Measurements from ENCODE around the gene ORC3. TPM values are rescaled to one million over a fixed set of nuclear protein-coding genes. Genes with fewer than 3 reads are reported as not detected.
"Not testable (repeated sequence)": the region's sequence is repeated elsewhere in the genome, so short reads cannot be mapped to it uniquely, and the experiment has no call there.

ORC3 gene
- total RNA-seq, 1 experiment from 2014 or later: 32.7 TPM

GRCh38 chr6:87701676-87702588 lies 112.0 kb downstream of the ORC3 start, which contains the start of gene AKIRIN2:
Gene AKIRIN2, minus strand, starts transcription at chr6:87702233. Its CDS starts 549 bp downstream, at chr6:87701684.
- no TSS peak for BruUV-seq (replicated peaks)
- Mint-ChIP-seq H3K4me1 (ENCODE audit: low read depth, unreplicated experiment) (peaks cover 31% of the 10 kb centered on the region), H3K4me3 (ENCODE audit: low read depth, unreplicated experiment) (peak within 1 kb of the TSS; percentile 96), H3K27ac (ENCODE audit: unreplicated experiment) (peak within 1 kb of the TSS; percentile 85), H3K9me3 (ENCODE audit: low read depth, unreplicated experiment) (no peaks in the 10 kb centered on the region), H3K36me3 (ENCODE audit: insufficient read depth, unreplicated experiment) (peaks cover 49% of the 10 kb centered on the region), H3K27me3 (ENCODE audit: unreplicated experiment) (no peaks in the 10 kb centered on the region)
- TF ChIP-seq CTCF (IDR thresholded peaks at IDR 0.05; ENCODE audit: unreplicated experiment): no peak
- CTCF ChIA-PET: interaction anchor here (0.6 to 1.3 kb wide), 5 partner anchors 15 to 40 kb away, joined by 3 to 6 read pairs (median 5); no protein-coding TSS in a partner anchor
- intact Hi-C loops (cut with micrococcal nuclease; ENCODE audit: unreplicated experiment): no loop called here
- DNase-seq: peak; percentile 96

GRCh38 chr6:87702589-87702945 lies 112.6 kb downstream of the ORC3 start:
- H3K27me3 Mint-ChIP-seq (ENCODE audit: unreplicated experiment): no peaks in the 10 kb centered on the region
- CTCF ChIA-PET: interaction anchor here (0.6 to 1.3 kb wide), 4 partner anchors 15 to 39 kb away, joined by 3 to 6 read pairs (median 5); no protein-coding TSS in a partner anchor
- H3K4me1 Mint-ChIP-seq (ENCODE audit: low read depth, unreplicated experiment): peaks cover 28% of the 10 kb centered on the region
- no peak for DNase-seq
- peaks cover 49% of the 10 kb centered on the region for H3K36me3 Mint-ChIP-seq (ENCODE audit: insufficient read depth, unreplicated experiment)
- intact Hi-C loops (cut with micrococcal nuclease; ENCODE audit: unreplicated experiment): no loop called here
- H3K27ac Mint-ChIP-seq (ENCODE audit: unreplicated experiment): peak overlapping the region; percentile 85
- no peak for TF ChIP-seq CTCF (IDR thresholded peaks at IDR 0.05; ENCODE audit: unreplicated experiment)
- no peaks in the 10 kb centered on the region for H3K9me3 Mint-ChIP-seq (ENCODE audit: low read depth, unreplicated experiment)
- peak overlapping the region; percentile 96 for H3K4me3 Mint-ChIP-seq (ENCODE audit: low read depth, unreplicated experiment)
- BruUV-seq (replicated peaks): TSS peak; percentile 85

GRCh38 chr6:87703039-87703438 lies 113.1 kb downstream of the ORC3 start:
- Mint-ChIP-seq H3K4me1 (ENCODE audit: low read depth, unreplicated experiment) (peaks cover 23% of the 10 kb centered on the region), H3K4me3 (ENCODE audit: low read depth, unreplicated experiment) (peak overlapping the region; percentile 96), H3K36me3 (ENCODE audit: insufficient read depth, unreplicated experiment) (peaks cover 44% of the 10 kb centered on the region)
- intact Hi-C loops (cut with micrococcal nuclease; ENCODE audit: unreplicated experiment); BruUV-seq (replicated peaks); DNase-seq; H3K27ac Mint-ChIP-seq (ENCODE audit: unreplicated experiment); H3K27me3 Mint-ChIP-seq (ENCODE audit: unreplicated experiment); H3K9me3 Mint-ChIP-seq (ENCODE audit: low read depth, unreplicated experiment): not testable (repeated sequence)
- CTCF ChIA-PET: interaction anchor here (0.6 to 1.3 kb wide), 4 partner anchors 16 to 39 kb away, joined by 3 to 6 read pairs (median 5); no protein-coding TSS in a partner anchor

GRCh38 chr6:87705070-87705691 lies 115.2 kb downstream of the ORC3 start:
- CTCF ChIA-PET: no interaction called here
- DNase-seq: peak; percentile 23
- Mint-ChIP-seq H3K36me3 (ENCODE audit: insufficient read depth, unreplicated experiment) (peaks cover 24% of the 10 kb centered on the region), H3K27me3 (ENCODE audit: unreplicated experiment) (no peaks in the 10 kb centered on the region), H3K27ac (ENCODE audit: unreplicated experiment) (no peak overlapping the region), H3K4me1 (ENCODE audit: low read depth, unreplicated experiment) (peaks cover 19% of the 10 kb centered on the region), H3K9me3 (ENCODE audit: low read depth, unreplicated experiment) (no peaks in the 10 kb centered on the region), H3K4me3 (ENCODE audit: low read depth, unreplicated experiment) (no peak overlapping the region)
- intact Hi-C loops (cut with micrococcal nuclease; ENCODE audit: unreplicated experiment): no loop called here
- no TSS peak for BruUV-seq (replicated peaks)
- TF ChIP-seq CTCF (IDR thresholded peaks at IDR 0.05; ENCODE audit: unreplicated experiment): no peak
